ENCODE results near the gene ACTR3C. TPM values are rescaled to one million over a fixed set of nuclear protein-coding genes. Genes with fewer than 3 reads are reported as not detected.

ACTR3C gene
- polyA plus RNA-seq, 1 of the 3 experiments (the other 2 are of a cell fraction) = 0.35 TPM

- Histone ChIP-seq H2AFZ (ENCODE audit: low read depth) (no peak overlapping the region), H3K79me2 (ENCODE audit: insufficient read depth) (no peaks in the 10 kb centered on the region), H3K27me3 (ENCODE audit: insufficient read depth) (peaks cover 8% of the 10 kb centered on the region; the same call in 1 of the 2 replicates), H3K36me3 (replicated peaks in 1 of 2; ENCODE audit: control insufficient read depth in 1 of 2, insufficient read depth in 2 of 2, low read length in 1 of 2) (no peaks in the 10 kb centered on the region), H3K4me3 (ENCODE audit: low read depth in 2 of 2, low read length in 1 of 2) (no peak overlapping the region), H3K9me2 (no peaks in the 10 kb centered on the region), H4K20me1 (ENCODE audit: insufficient read depth) (no peaks in the 10 kb centered on the region), H3F3A (replicated peaks; ENCODE audit: insufficient read depth) (no peaks in the 10 kb centered on the region), H3K4me2 (no peak overlapping the region), H3K9ac (no peak overlapping the region), H3K4me1 (ENCODE audit: control insufficient read depth in 1 of 2, insufficient read depth in 2 of 2, low read depth in 1 of 2, low read length in 1 of 2) (no peaks in the 10 kb centered on the region; a peak in 1 of 4 replicates), H3K9me3 (no peaks in the 10 kb centered on the region), H3K27ac (ENCODE audit: low read depth in 2 of 2, low read length in 1 of 2) (no peak overlapping the region)
- TF ChIP-seq CTCF (IDR thresholded peaks at IDR 0.05) (no peak), USF2 (IDR thresholded peaks at IDR 0.05; ENCODE audit: borderline replicate concordance, low read depth, low read length) (no peak), FOXJ3 (CRISPR knock-in tag; IDR thresholded peaks at IDR 0.05) (no peak), JUND (IDR thresholded peaks at IDR 0.05) (no peak), ELF1 (IDR thresholded peaks at IDR 0.05) (no peak), CHD2 (IDR thresholded peaks at IDR 0.05; ENCODE audit: low read length, partially characterized antibody) (no peak), FOXM1 (IDR thresholded peaks at IDR 0.05; ENCODE audit: low read depth) (no peak), USF1 (IDR thresholded peaks at IDR 0.05; ENCODE audit: borderline replicate concordance, low read depth) (no peak), GABPA (IDR thresholded peaks at IDR 0.05; ENCODE audit: low read depth) (no peak)
- WGBS (ENCODE audit: low lambda C conversion rate) = 52% methylated on average over 1 of the region's 1 CpG
- CTCF ChIA-PET = interaction anchor here (0.6 to 2.0 kb wide), 4 partner anchors 10 to 36 kb away, joined by 3 to 10 read pairs (median 4); no protein-coding TSS in a partner anchor
- no peak for DNase-seq
- POLR2A ChIA-PET = no interaction called here
These were observed 21.7 kb upstream of the ACTR3C start for GRCh38 chr7:150345012-150345411.

GRCh38 chr7:150344299-150344698, 21.0 kb upstream of the ACTR3C start:
- ChIA-PET POLR2A (no interaction called here), CTCF (interaction anchor here (0.7 to 2.0 kb wide), 3 partner anchors 12 to 74 kb away, joined by 3 to 10 read pairs (median 4); no protein-coding TSS in a partner anchor)
- H4K20me1 ChIP-seq (ENCODE audit: insufficient read depth) = no peaks in the 10 kb centered on the region
- no peaks in the 10 kb centered on the region for H3K79me2 ChIP-seq (ENCODE audit: insufficient read depth)
- H3F3A ChIP-seq (replicated peaks; ENCODE audit: insufficient read depth) = no peaks in the 10 kb centered on the region
- H3K9ac ChIP-seq = no peak overlapping the region
- H3K36me3 ChIP-seq (replicated peaks in 1 of 2; ENCODE audit: control insufficient read depth in 1 of 2, insufficient read depth in 2 of 2, low read length in 1 of 2) = no peaks in the 10 kb centered on the region
- DNase-seq = no peak
- H3K9me3 ChIP-seq = no peaks in the 10 kb centered on the region
- peaks cover 8% of the 10 kb centered on the region; the same call in 1 of the 2 replicates for H3K27me3 ChIP-seq (ENCODE audit: insufficient read depth)
- no peaks in the 10 kb centered on the region for H3K9me2 ChIP-seq
- no peak overlapping the region for H2AFZ ChIP-seq (ENCODE audit: low read depth)
- no peaks in the 10 kb centered on the region; a peak in 1 of 4 replicates for H3K4me1 ChIP-seq (ENCODE audit: control insufficient read depth in 1 of 2, insufficient read depth in 2 of 2, low read depth in 1 of 2, low read length in 1 of 2)
- no peak overlapping the region for H3K27ac ChIP-seq (ENCODE audit: low read depth in 2 of 2, low read length in 1 of 2)
- H3K4me3 ChIP-seq (ENCODE audit: low read depth in 2 of 2, low read length in 1 of 2) = no peak overlapping the region
- H3K4me2 ChIP-seq = no peak overlapping the region
- no peak for TF ChIP-seq ZBTB33 (IDR thresholded peaks at IDR 0.05; ENCODE audit: borderline replicate concordance, low read depth)
- no peak for TF ChIP-seq SIN3A (IDR thresholded peaks at IDR 0.05; ENCODE audit: borderline replicate concordance, low read depth, low read length)
- TF ChIP-seq USF1 (IDR thresholded peaks at IDR 0.05; ENCODE audit: borderline replicate concordance, low read depth) = no peak
- no peak for TF ChIP-seq POLR2AphosphoS5 (IDR thresholded peaks at IDR 0.05; ENCODE audit: low read depth, low read length)
- no peak for TF ChIP-seq PBX3 (IDR thresholded peaks at IDR 0.05)
- no peak for TF ChIP-seq RFX5 (IDR thresholded peaks at IDR 0.05; ENCODE audit: low read length)
- TF ChIP-seq MXI1 (IDR thresholded peaks at IDR 0.05; ENCODE audit: low read depth, low read length) = no peak
- no peak for TF ChIP-seq YY1 (IDR thresholded peaks at IDR 0.05; ENCODE audit: low read depth)
- TF ChIP-seq FOSL2 (IDR thresholded peaks at IDR 0.05; ENCODE audit: borderline replicate concordance, low read depth) = no peak
- TF ChIP-seq IRF3 (IDR thresholded peaks at IDR 0.05; ENCODE audit: low read depth, low read length) = no peak
- no peak for TF ChIP-seq NRF1 (IDR thresholded peaks at IDR 0.05; ENCODE audit: low read depth, low read length)
- TF ChIP-seq JUND (IDR thresholded peaks at IDR 0.05) = no peak
- TF ChIP-seq TAF1 (IDR thresholded peaks at IDR 0.05; ENCODE audit: borderline replicate concordance, low read depth, low read length) = no peak
- TF ChIP-seq TCF12 (IDR thresholded peaks at IDR 0.05) = no peak
